Stimulated activated CD8-positive, alpha-beta memory T cell treated with anti-CD3 and anti-CD28 coated beads, Interleukin-12 subunit alpha, Interleukin-12 subunit beta, amount 100 ng/mL, for 4 hours (primary cell): ENCODE measurements around the gene SEC63.

ENCODE experiments used
- DNase-seq: peaks from one replicate; pipeline ENCODE4 v3.0.0-alpha.2; 2020; ENCODE audit warnings: low read depth

The SEC63 gene

DNA sequence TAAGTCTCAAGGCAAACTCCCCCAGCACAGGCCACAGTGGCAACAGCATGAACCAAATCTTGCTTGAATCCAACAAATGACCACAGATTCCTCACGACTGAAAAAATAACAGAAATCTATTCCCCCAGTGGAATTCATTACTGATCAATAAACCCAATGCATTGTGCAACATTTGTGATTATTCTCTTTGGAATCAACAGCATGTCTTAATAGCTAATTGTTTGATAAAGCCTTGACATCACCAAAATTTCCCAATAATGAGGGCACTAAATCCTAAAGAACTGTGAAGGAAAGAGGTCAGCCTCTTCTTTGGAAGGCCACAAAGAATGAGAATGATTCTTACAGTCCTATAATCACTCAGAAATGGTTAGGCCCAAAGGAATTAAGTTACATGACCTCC, 139.7 kb downstream of the SEC63 start:
- DNase-seq = no peak

DNA sequence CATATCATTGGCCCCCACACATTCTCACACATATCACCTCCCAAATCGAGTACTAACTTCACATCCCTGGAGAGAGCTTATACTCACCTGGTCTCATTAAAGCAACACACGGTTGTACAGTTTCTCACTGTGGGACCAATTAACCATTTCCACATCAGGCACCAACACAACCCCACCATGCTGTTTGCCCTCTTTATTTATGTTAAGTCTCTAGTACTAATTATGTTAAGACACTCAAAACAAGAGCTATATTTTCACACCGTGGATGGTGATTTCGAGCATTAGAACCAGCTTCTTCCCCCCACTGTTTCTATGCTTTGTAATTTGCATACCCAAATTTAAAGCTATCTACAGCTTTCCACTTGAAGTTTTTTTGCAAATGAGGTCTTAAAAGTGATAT, 140.2 kb downstream of the SEC63 start:
- no peak for DNase-seq
